Cardiac fibroblast (primary cell): ENCODE measurements around the gene STK32C.
A peak's percentile ranks its signal among the peaks of the same experiment; 100 is the strongest.

Experiments used
- DNase-seq, 2 donors: peaks; one replicate each; pipeline versions ENCODE4 v3.0.0 to v3.0.0-alpha.2; 2010; ENCODE audit warnings: low read depth in 2 of 2
- H3K4me3 ChIP-seq, 2 donors: replicated peaks in 1 of 2; 1 replicate in 1 of 2; 2 replicates in 1 of 2; pipeline ENCODE4 v1.5.1; 2011; ENCODE audit warnings: low read depth in 2 of 2, low read length in 2 of 2, mild to moderate bottlenecking in 2 of 2, moderate library complexity in 1 of 2
- CTCF ChIP-seq: IDR thresholded peaks from one replicate; pipeline ENCODE4 v1.5.1; 2011; ENCODE audit warnings: low read depth, mild to moderate bottlenecking, low read length, inconsistent platforms

STK32C gene

GRCh38 chr10:132275426-132276178, 32.1 kb downstream of the STK32C start:
- H3K4me3 ChIP-seq, result no peak overlapping the region
- DNase-seq, result no peak
- no peak for TF ChIP-seq CTCF

- no peak for TF ChIP-seq CTCF
- H3K4me3 ChIP-seq, result no peak overlapping the region
- no peak for DNase-seq
These were observed 32.8 kb downstream of the STK32C start for GRCh38 chr10:132274986-132275385.

GRCh38 chr10:132274581-132274980, 33.2 kb downstream of the STK32C start:
- no peak for DNase-seq
- no peak for TF ChIP-seq CTCF
- no peak overlapping the region for H3K4me3 ChIP-seq

- no peak overlapping the region for H3K4me3 ChIP-seq
- TF ChIP-seq CTCF, result no peak
- DNase-seq, result no peak
These were observed 33.8 kb downstream of the STK32C start for GRCh38 chr10:132273966-132274365.

GRCh38 chr10:132273304-132273944, 34.3 kb downstream of the STK32C start:
- DNase-seq, result no peak
- no peak overlapping the region for H3K4me3 ChIP-seq
- no peak for TF ChIP-seq CTCF

GRCh38 chr10:132272231-132272971, 35.3 kb downstream of the STK32C start:
- peak; percentile 12 to 82 for DNase-seq
- no peak overlapping the region for H3K4me3 ChIP-seq
- no peak for TF ChIP-seq CTCF
